Stimulated activated CD8-positive, alpha-beta memory T cell treated with anti-CD3 and anti-CD28 coated beads, Interleukin-4, amount 100 ng/mL, for 4 hours (primary cell): ENCODE measurements around the gene ZNF681.
A peak's percentile ranks its signal among the peaks of the same experiment; 100 is the strongest.
"Not testable (repeated sequence)": the region's sequence is repeated elsewhere in the genome, so short reads cannot be mapped to it uniquely, and the experiment has no call there.

Experiments used
- DNase-seq, 2 donors: peaks; one replicate each; pipeline ENCODE4 v3.0.0-alpha.2; 2020; ENCODE audit warnings: low read depth in 2 of 2, low spot score in 1 of 2

Gene ZNF681

DNA sequence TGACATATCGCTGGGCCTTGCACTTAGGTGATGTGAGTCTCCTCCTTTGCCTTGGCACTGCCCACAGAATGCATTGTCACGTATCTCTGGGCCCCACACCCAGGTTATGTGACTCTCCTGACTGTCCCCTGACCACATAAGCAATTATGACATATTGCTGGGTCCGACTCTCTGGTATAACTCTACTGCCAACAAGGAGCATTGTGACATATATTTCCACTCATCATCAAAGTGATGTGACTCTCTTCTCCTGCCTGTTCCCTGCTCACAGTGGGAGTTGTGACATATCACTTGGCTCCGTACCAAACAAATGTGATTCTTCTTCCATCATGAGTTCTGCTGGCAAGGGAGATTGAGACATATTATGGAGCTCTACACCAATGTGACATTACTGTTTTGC is 15.4 kb upstream of the ZNF681 start:
- DNase-seq, result no peak

DNA sequence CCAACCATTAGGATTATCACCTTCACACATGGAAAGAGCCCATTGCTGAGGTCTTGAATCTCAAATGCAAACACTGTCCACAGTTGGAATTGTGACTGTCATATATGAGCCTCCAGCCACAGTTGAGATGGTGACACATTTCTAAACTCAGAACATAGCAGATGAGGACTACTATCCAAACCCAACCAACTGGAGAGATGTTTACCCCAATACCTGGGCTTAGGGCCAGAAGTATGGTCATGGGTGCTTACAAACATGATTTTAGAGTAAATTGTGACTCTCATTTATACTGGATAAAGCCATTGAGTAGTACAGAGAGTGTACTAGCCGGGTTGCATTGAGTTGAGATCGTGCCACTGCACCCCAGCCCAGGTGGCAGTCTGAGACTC is 14.0 kb upstream of the ZNF681 start:
- DNase-seq, result no peak

DNA sequence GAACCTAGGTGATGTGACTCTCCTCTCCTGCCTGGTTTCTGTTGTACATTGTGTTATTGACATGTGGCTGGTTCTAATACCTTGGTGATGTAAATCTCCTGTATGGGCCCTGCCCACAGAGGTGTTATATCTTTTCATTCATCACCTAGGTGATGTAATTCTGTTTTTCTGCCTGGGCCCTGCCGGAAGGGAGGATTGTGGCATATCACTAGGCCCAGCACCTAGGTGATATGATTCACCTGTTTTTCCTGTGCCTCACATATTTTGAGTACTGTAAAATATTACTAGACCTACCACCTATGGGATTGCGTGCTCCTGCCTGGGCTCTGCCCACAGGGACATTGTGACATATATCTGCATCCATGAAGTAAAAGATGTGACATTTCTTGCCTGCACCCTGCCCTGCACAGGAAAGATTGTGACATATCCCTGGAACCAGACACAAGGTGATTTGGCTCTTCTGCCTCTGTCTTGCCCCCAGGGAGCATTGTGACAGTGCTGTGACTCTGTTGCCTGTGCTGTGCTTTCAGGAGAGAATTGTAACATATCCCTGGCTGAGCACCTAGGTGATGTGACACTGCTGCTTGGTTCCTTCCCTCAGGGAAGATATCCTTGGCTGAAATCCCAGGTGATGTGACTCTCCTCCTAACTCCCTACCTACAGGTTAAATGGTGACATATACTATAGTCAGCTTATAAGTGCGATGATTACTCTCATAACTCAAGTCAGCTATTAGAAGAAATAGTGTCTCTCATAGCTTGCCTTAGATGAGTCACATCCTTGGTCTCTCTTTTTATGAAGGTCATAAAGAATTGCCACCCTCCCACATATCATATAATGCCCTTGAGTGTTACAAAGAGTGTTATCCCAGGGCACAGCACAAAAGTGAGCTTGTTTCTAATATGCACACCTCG is 13.3 kb upstream of the ZNF681 start:
- no peak for DNase-seq

- no peak for DNase-seq
Measured at GRCh38 chr19:23771316-23771715, 12.6 kb upstream of the ZNF681 start.

DNA sequence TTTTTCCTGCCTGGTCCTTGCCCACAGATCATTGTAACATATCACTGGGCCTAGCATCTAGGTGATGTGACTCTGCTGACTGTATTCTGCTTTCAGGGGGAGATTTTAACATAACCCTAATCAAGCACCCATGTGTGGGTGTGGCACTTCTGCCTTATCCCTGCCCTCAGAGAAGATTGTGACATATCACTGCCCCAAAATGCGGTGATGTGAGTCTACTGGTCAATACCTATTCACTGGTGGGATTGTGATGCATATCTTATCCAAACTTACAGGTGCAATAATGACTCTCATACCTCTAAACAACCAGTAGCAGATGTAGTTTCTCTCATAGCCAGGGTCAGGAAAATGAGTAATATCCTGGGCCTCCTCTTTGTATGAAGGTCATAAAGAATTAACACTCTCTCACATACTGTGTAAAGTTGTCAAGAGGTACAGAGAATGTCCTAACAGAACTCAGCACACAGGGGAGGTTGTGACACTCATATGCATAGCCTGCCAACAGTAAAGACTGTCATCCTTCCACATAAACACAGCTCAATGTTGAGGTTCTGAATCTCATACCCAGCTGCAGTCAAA is 12.1 kb upstream of the ZNF681 start:
- no peak for DNase-seq

DNA sequence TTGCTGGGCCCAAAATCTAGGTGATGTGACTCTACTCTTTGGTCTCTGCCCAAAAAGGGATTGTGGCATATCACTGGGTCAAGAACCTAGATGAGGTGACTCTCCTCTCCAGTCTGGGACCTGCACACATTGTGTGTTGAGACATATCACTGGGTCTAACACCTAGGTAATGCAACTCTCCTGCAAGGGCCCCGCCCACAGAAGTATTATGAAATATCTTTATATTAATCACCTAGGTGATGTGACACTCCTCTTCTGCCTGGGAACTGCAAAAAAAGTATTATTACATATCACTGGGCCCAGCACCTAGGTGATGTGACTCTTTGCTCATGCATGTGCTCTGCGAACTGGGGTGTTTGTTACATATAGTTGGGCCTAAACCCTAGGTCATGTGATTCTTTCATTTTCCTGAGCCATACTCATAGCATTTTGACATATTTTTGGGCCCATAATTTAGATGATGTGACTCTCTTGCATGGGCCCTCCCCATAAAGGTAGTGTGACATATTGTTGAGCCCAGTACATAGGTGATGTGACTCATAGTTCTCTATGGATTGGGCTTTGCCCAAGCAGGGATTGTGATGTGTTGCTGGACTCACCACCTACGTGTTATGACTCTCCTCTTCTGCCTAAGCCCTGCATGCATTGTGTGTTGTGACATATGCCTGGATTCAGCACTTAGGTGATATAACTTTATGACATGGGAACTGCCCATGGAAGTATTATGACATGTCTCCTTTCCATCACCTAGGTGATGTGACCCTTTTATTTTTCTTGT is 11.2 kb upstream of the ZNF681 start:
- no peak for DNase-seq

GRCh38 chr19:23766951-23767350 is 8.3 kb upstream of the ZNF681 start:
- no peak for DNase-seq

- no peak for DNase-seq
Measured at GRCh38 chr19:23764781-23765180, 6.1 kb upstream of the ZNF681 start.

DNA sequence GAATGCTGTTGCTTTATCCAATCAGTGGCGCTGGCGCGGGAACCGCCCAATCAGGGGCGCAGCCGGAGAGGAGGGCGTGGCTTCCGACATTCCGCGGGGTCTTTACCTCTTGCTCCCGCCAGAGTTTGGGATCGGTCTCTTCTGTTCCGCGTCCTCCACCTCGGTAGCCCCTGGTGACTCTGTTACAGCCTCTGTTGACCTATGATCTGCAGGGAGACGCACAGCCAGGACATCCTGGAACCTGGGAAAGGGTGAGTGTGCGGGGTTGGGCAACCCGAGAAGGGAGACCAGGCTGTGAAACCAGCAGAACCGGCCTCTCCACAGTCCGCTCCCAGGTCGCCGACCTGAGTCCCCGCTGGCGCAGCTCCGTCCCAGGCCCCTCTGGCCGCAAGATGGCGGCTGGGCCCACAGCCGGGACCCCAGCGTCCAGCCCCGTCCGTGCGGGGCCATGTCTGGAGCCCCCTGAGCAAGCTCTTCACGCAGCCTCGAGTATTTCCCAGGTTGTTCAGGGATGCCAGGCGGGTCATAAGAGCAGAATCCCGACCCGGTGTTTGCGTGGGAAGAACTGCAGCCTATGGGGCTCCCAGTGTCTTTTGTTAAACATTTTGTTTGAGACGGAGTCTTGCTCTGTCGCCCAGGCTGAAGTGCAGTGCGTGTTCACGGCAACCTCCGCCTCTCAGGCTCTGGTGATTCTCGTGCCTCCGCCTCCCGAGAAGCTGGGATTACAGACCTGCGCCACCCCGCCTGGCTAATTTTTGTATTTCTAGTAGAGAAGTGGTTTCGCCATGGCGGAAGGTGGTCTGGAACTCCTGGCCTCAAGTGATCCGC is 4.4 kb upstream of the ZNF681 start:
- peak; percentile 64 to 68 for DNase-seq

DNA sequence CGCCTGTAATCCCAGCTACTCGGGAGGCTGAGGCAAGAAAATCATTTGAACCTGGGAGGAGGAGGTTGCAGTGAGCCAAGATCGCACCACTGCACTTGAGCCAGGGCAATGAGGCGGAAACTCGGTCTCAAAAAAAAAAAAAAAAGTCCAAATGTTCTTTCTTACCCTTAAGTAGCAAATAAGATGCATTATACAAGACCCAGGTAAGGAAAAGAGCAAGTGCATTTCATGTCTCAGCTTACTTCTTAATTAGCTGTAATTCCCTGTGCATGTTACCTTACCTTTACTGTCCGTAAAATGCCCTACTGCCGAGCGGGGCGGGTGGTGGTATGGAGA is 3.8 kb upstream of the ZNF681 start:
- no peak for DNase-seq

GRCh38 chr19:23760326-23760725 is 1.6 kb upstream of the ZNF681 start:
- DNase-seq, result not testable (repeated sequence)

DNA sequence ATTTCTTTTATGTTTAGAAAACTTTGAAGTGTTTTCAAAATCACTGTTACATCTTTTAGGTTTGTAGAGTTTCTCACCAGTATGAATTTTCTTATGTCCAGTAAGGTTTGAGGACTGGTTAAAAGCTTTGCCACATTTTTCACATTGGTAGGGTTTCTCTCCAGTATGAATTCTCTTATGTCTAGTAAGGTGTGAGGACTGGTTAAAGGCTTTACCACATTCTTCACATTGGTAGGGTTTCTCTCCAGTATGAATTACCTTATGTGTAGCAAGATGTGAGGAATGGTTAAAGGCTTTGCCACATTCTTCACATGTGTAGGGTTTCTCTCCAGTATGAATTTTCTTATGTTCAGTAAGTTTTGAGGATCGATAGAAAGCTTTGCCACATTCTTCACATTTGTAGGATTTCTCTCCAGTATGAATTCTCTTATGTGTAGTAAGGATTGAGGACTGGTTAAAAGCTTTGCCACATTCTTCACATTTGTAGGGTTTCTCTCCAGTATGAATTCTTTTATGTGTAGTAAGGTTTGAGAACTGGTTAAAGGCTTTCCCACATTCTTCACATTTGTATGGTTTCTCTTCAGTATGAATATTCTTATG is 15.0 kb downstream of the ZNF681 start:
- not testable (repeated sequence) for DNase-seq

GRCh38 chr19:23730729-23731465 is 27.8 kb downstream of the ZNF681 start:
- DNase-seq, result not testable (repeated sequence)

DNA sequence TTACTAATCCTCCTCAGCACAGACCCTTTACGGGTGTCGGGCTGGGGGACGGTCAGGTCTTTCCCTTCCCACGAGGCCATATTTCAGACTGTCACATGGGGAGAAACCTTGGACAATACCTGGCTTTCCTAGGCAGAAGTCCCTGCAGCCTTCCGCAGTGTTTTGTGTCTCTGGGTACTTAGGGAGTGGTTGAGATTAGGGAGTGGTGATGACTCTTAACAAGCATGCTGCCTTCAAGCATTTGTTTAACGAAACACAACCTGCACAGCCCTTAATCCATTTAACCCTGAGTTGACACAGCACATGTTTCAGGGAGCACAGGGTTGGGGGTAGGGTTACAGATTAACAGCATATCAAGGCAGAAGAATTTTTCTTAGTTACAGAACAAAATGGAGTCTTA is 34.5 kb downstream of the ZNF681 start:
- DNase-seq, result not testable (repeated sequence)

GRCh38 chr19:23718802-23719201 is 39.9 kb downstream of the ZNF681 start:
- no peak for DNase-seq

- DNase-seq, result no peak
Measured at GRCh38 chr19:23716792-23717191, 41.9 kb downstream of the ZNF681 start.

- no peak for DNase-seq
Measured at GRCh38 chr19:23709347-23709746, 49.3 kb downstream of the ZNF681 start.

- DNase-seq, result no peak
Measured at GRCh38 chr19:23706657-23707056, 52.0 kb downstream of the ZNF681 start.

GRCh38 chr19:23699521-23699860 is 59.2 kb downstream of the ZNF681 start:
- DNase-seq, result no peak
